SK-N-SH (cell line): ENCODE results near the gene INSYN2B. TPM values are rescaled to one million over a fixed set of nuclear protein-coding genes. Genes with fewer than 3 reads are reported as not detected.

Source experiments
- CTCF ChIA-PET: fragments of 300-600, 350-600 bp; formaldehyde crosslinking; extraction: SDS; loops from one replicate; lab custom pipeline; 2021; lab: Yijun Ruan, JAX
- POLR2A ChIA-PET: fragments of 350-600 bp; sonication (Branson Sonifier 250); formaldehyde crosslinking; extraction: SDS; loops from one replicate; lab custom pipeline; 2020; ENCODE audit warnings: antibody characterized with exemption, inconsistent platforms; lab: Yijun Ruan, JAX
- DNase-seq: peaks from one replicate; pipeline ENCODE4 v3.0.0; 2012
- H2AFZ ChIP-seq: fragments of 200-600 bp; sonication (generic); 2 replicates; pipeline ENCODE4 v1.8.1; 2016; ENCODE audit warnings: antibody characterized with exemption, mild to moderate bottlenecking, low read depth
- H3F3A ChIP-seq: fragments of 200-600 bp; sonication (generic); replicated peaks from 2 replicates; pipeline ENCODE3; 2016; ENCODE audit warnings: antibody characterized with exemption, mild to moderate bottlenecking; ENCODE audit not compliant: insufficient read depth
- H3K27ac ChIP-seq, 2 experiments: fragments of 200-500 bp in 1 of 2; fragments of 200-600 bp in 1 of 2; sonication (Bioruptor generic) in 1 of 2; sonication (generic), shearing (Covaris generic) in 1 of 2; 2 replicates each; pipeline versions ENCODE4 v1.5.1 to v1.6.1; 2014 to 2016; ENCODE audit warnings: low read depth in 2 of 2, inconsistent platforms in 1 of 2, low read length in 1 of 2, mild to moderate bottlenecking in 1 of 2, mixed read lengths in 1 of 2
- H3K27me3 ChIP-seq: fragments of 200-600 bp; sonication (generic), shearing (Covaris generic); 2 replicates; pipeline ENCODE4 v1.6.1; 2016; ENCODE audit warnings: mixed run types; ENCODE audit not compliant: insufficient read depth
- H3K36me3 ChIP-seq, 2 experiments: fragments of 200-500 bp in 1 of 2; fragments of 200-600 bp in 1 of 2; sonication (Bioruptor generic) in 1 of 2; sonication (generic) in 1 of 2; replicated peaks in 1 of 2; 2 replicates each; pipeline versions ENCODE3 to v1.5.1; 2014 to 2016; ENCODE audit warnings: low read length in 1 of 2, mild to moderate bottlenecking in 1 of 2; ENCODE audit not compliant: insufficient read depth in 2 of 2, control insufficient read depth in 1 of 2
- H3K4me1 ChIP-seq, 2 experiments: fragments of 200-500 bp in 1 of 2; fragments of 200-600 bp in 1 of 2; sonication (Bioruptor generic) in 1 of 2; sonication (generic), shearing (Covaris generic) in 1 of 2; 2 replicates each; pipeline versions ENCODE4 v1.5.1 to v1.6.1; 2014 to 2016; ENCODE audit warnings: low read depth in 1 of 2, low read length in 1 of 2, mixed run types in 1 of 2; ENCODE audit not compliant: insufficient read depth in 2 of 2, control insufficient read depth in 1 of 2
- H3K4me2 ChIP-seq: fragments of 200-600 bp; sonication (generic), shearing (Covaris generic); 2 replicates; pipeline ENCODE4 v1.6.1; 2017; ENCODE audit warnings: mixed run types
- H3K4me3 ChIP-seq, 2 experiments: fragments of 200-500 bp in 1 of 2; fragments of 200-600 bp in 1 of 2; sonication (Bioruptor generic) in 1 of 2; sonication (generic), shearing (Covaris generic) in 1 of 2; 2 replicates each; pipeline versions ENCODE4 v1.5.1 to v1.8.1; 2014 to 2016; ENCODE audit warnings: low read depth in 2 of 2, inconsistent platforms in 1 of 2, low read length in 1 of 2, mild to moderate bottlenecking in 1 of 2, mixed read lengths in 1 of 2, moderate library complexity in 1 of 2
- H3K79me2 ChIP-seq: fragments of 200-600 bp; sonication (generic); 2 replicates; pipeline ENCODE4 v1.8.1; 2017; ENCODE audit warnings: mild to moderate bottlenecking; ENCODE audit not compliant: insufficient read depth
- H3K9ac ChIP-seq: fragments of 200-600 bp; sonication (generic); 2 replicates; pipeline ENCODE4 v1.6.1; 2017; ENCODE audit warnings: mixed run types
- H3K9me2 ChIP-seq: fragments of 200-600 bp; sonication (generic); 2 replicates; pipeline ENCODE4 v1.6.1; 2017; ENCODE audit warnings: mixed run types
- H3K9me3 ChIP-seq: fragments of 200-600 bp; sonication (generic); 2 replicates; pipeline ENCODE4 v1.6.1; 2017; ENCODE audit warnings: mixed run types, mild to moderate bottlenecking, moderate library complexity
- H4K20me1 ChIP-seq: fragments of 200-600 bp; sonication (generic); 2 replicates; pipeline ENCODE4 v1.6.1; 2017; ENCODE audit warnings: mild to moderate bottlenecking, mixed run types; ENCODE audit not compliant: insufficient read depth
- CHD2 ChIP-seq: fragments of 150-350 bp; IDR thresholded peaks from 2 replicates; pipeline ENCODE4 v1.6.1; 2018; ENCODE audit warnings: low read length; ENCODE audit not compliant: partially characterized antibody
- CTCF ChIP-seq: fragments of 200-600 bp; sonication (generic); IDR thresholded peaks from 2 replicates; pipeline ENCODE4 v1.6.1; 2017; ENCODE audit warnings: antibody characterized with exemption, mild to moderate bottlenecking, moderate library complexity
- EP300 ChIP-seq, 2 experiments: IDR thresholded peaks; 2 replicates each; pipeline versions ENCODE4 v1.4.0 to v1.6.1; 2012; ENCODE audit warnings: borderline replicate concordance in 1 of 2, low read depth in 1 of 2, low read length in 1 of 2
- FOSL2 ChIP-seq: IDR thresholded peaks from 2 replicates; pipeline ENCODE4 v1.4.0; 2012; ENCODE audit warnings: low read depth, mild to moderate bottlenecking, moderate library complexity, borderline replicate concordance
- GABPA ChIP-seq: IDR thresholded peaks from 2 replicates; pipeline ENCODE4 v1.4.0; 2012; ENCODE audit warnings: low read depth, mild to moderate bottlenecking
- GATA2 ChIP-seq: sonication (generic); formaldehyde crosslinking; IDR thresholded peaks from 2 replicates; pipeline ENCODE4 v1.5.0; 2020; ENCODE audit warnings: mild to moderate bottlenecking, missing genetic modification reagents
- JUND ChIP-seq: IDR thresholded peaks from 2 replicates; pipeline ENCODE4 v1.4.0; 2012
- MAX ChIP-seq: IDR thresholded peaks from 2 replicates; pipeline ENCODE4 v1.4.0; 2012; ENCODE audit warnings: low read depth
- MEF2A ChIP-seq: IDR thresholded peaks from 2 replicates; pipeline ENCODE4 v1.4.0; 2012; ENCODE audit warnings: low read depth, borderline replicate concordance
- MXI1 ChIP-seq: IDR thresholded peaks from 2 replicates; pipeline ENCODE4 v1.6.1; 2012; ENCODE audit warnings: mild to moderate bottlenecking, low read depth, low read length, improper control_type of control experiment
- NRF1 ChIP-seq: IDR thresholded peaks from 2 replicates; pipeline ENCODE4 v1.6.1; 2012; ENCODE audit warnings: low read depth, mild to moderate bottlenecking, low read length
- RCOR1 ChIP-seq: fragments of 150-350 bp; IDR thresholded peaks from 2 replicates; pipeline ENCODE4 v1.6.1; 2017; ENCODE audit warnings: antibody characterized with exemption, low read length
- REST ChIP-seq: IDR thresholded peaks from 2 replicates; pipeline ENCODE4 v1.6.1; 2012; ENCODE audit warnings: mild to moderate bottlenecking, low read depth, low read length, moderate library complexity
- RXRA ChIP-seq: IDR thresholded peaks from 2 replicates; pipeline ENCODE4 v1.4.0; 2012; ENCODE audit warnings: low read depth, mild to moderate bottlenecking, borderline replicate concordance
- SIN3A ChIP-seq: IDR thresholded peaks from 2 replicates; pipeline ENCODE4 v1.6.1; 2012; ENCODE audit warnings: low read depth, mild to moderate bottlenecking, low read length, moderate library complexity, borderline replicate concordance
- SMC3 ChIP-seq: IDR thresholded peaks from 2 replicates; pipeline ENCODE4 v1.6.1; 2012; ENCODE audit warnings: low read depth, low read length, improper control_type of control experiment
- TAF1 ChIP-seq: IDR thresholded peaks from 2 replicates; pipeline ENCODE4 v1.6.1; 2012; ENCODE audit warnings: low read depth, mild to moderate bottlenecking, low read length, moderate library complexity, borderline replicate concordance
- TEAD4 ChIP-seq: IDR thresholded peaks from 2 replicates; pipeline ENCODE4 v1.4.0; 2012; ENCODE audit warnings: mild to moderate bottlenecking, borderline replicate concordance; ENCODE audit not compliant: insufficient read depth
- YY1 ChIP-seq: IDR thresholded peaks from 2 replicates; pipeline ENCODE4 v1.4.0; 2012; ENCODE audit warnings: low read depth, mild to moderate bottlenecking
- WGBS: methylation state at CpG from one replicate; pipeline ENCODE4 v1.1.6; 2017; ENCODE audit warnings: low lambda C conversion rate; 5-methylcytosine and 5-hydroxymethylcytosine counted together
- polyA plus RNA-seq, 3 experiments: library from polyadenylated mRNA; depleted of rRNA; stranded (reverse); fragments of >200 nt; gene quantifications; 2 replicates each; pipeline ENCODE4 v1.2.3, GENCODE V29; 2012

The INSYN2B gene
- polyA plus RNA-seq, 1 of the 3 experiments (the other 2 are of a cell fraction) = 9.2 TPM

GRCh38 chr5:169922474-169922873, 57.8 kb downstream of the INSYN2B start:
- no peaks in the 10 kb centered on the region for H4K20me1 ChIP-seq
- no peak overlapping the region for H3K9ac ChIP-seq
- H3K4me2 ChIP-seq = no peak overlapping the region; the same call in 1 of the 2 replicates
- H3K27me3 ChIP-seq = no peaks in the 10 kb centered on the region
- H3K4me3 ChIP-seq = no peak overlapping the region
- no peaks in the 10 kb centered on the region for H3F3A ChIP-seq
- no peak overlapping the region for H2AFZ ChIP-seq
- H3K27ac ChIP-seq = peak overlapping the region in 1 of 2 experiments; percentile 45; a peak in 2 of 4 replicates
- POLR2A ChIA-PET = no interaction called here
- no peak for TF ChIP-seq RXRA
- no peak for TF ChIP-seq RCOR1
- no peak for TF ChIP-seq TAF1
- TF ChIP-seq EP300 (IDR thresholded peaks at IDR 0.05; ENCODE audit: borderline replicate concordance in 1 of 2, low read depth in 1 of 2, low read length in 1 of 2) = no peak
- no peak for TF ChIP-seq MEF2A
- H3K9me3 ChIP-seq = no peaks in the 10 kb centered on the region
- CTCF ChIA-PET = interaction anchor here (0.8 to 1.8 kb wide), 3 partner anchors 11 to 220 kb away, joined by 3 to 15 read pairs (median 4); partner anchors contain the start of gene INSYN2B
- peaks cover 0 to 18% of the 10 kb centered on the region in 2 experiments for H3K36me3 ChIP-seq
- 87% methylated on average over 1 of the region's 1 CpG for WGBS
- H3K79me2 ChIP-seq = peaks cover 10% of the 10 kb centered on the region
- H3K4me1 ChIP-seq = peaks cover 3 to 11% of the 10 kb centered on the region in 2 experiments; a peak in 3 of 4 replicates
- no peaks in the 10 kb centered on the region for H3K9me2 ChIP-seq
- no peak for DNase-seq

- Histone ChIP-seq H3K27me3 (no peaks in the 10 kb centered on the region), H3K9me2 (no peaks in the 10 kb centered on the region), H4K20me1 (no peaks in the 10 kb centered on the region), H3K4me3 (no peak overlapping the region), H3K9ac (no peak overlapping the region), H3K79me2 (peaks cover 15% of the 10 kb centered on the region), H2AFZ (no peak overlapping the region), H3K9me3 (no peaks in the 10 kb centered on the region), H3K27ac (peak overlapping the region in 1 of 2 experiments; percentile 45; a peak in 2 of 4 replicates), H3K4me1 (peaks cover 3 to 11% of the 10 kb centered on the region in 2 experiments; a peak in 3 of 4 replicates), H3K4me2 (peak overlapping the region; percentile 40), H3F3A (no peaks in the 10 kb centered on the region), H3K36me3 (peaks cover 0 to 18% of the 10 kb centered on the region in 2 experiments)
- 63% methylated on average over 1 of the region's 1 CpG for whole genome bisulfite sequencing
- DNase-seq = no peak
- ChIA-PET POLR2A (no interaction called here), CTCF (interaction anchor here (1.3 to 1.8 kb wide), 2 partner anchors 11 to 59 kb away, joined by 4 to 15 read pairs; partner anchors contain the start of gene INSYN2B)
- TF ChIP-seq FOSL2 (no peak), SIN3A (no peak), TEAD4 (no peak), MAX (no peak), JUND (no peak), GATA2 (CRISPR knock-in tag) (no peak), EP300 (IDR thresholded peaks at IDR 0.05; ENCODE audit: borderline replicate concordance in 1 of 2, low read depth in 1 of 2, low read length in 1 of 2) (no peak), CTCF (no peak), REST (no peak), MXI1 (no peak), GABPA (no peak), RCOR1 (no peak), MEF2A (no peak), RXRA (no peak), SMC3 (no peak), YY1 (no peak), NRF1 (no peak), CHD2 (no peak)
Observed at GRCh38 chr5:169921949-169922348, 58.3 kb downstream of the INSYN2B start.
